HG03575 (cell line): Measurements from ENCODE around the gene ARMC2.
"Not testable (repeated sequence)": the region's sequence is repeated elsewhere in the genome, so short reads cannot be mapped to it uniquely, and the experiment has no call there.

Experiments used
- ATAC-seq: cut with Tn5 transposase; IDR thresholded peaks from one replicate; pipeline ENCODE4 v1.9.1; 2021; ENCODE audit not compliant: unreplicated experiment, insufficient number of reproducible peaks, low FRiP score; ENCODE audit errors: extremely low read depth

Gene ARMC2

DNA sequence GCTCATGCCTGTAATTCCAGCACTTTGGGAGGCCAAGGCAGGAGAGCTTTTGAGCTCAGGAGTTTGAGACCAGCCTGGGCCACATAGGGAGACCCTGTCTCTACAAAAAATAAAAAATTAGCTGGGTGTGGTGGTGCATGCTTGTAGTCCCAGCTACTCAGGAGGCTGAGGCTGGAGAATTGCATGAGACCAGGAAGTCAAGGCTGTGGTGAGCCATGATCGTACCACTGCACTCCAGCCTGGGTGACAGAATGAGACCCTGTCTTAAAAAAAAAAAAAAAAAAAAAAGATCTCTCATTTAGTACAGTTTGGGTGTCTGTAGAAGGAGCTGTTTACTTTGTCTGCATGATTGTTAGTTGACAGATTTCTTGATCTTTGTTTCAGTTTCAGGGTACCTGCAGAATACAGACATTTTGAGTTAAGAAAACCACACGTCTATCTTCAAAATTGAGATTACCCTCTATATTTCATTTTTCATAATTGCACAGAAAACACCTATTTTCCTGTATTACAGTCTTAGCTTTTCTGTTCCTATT is 17.6 kb downstream of the ARMC2 start:
- not testable (repeated sequence) for ATAC-seq

GRCh38 chr6:108866798-108867197 is 18.6 kb downstream of the ARMC2 start:
- ATAC-seq: no peak

DNA sequence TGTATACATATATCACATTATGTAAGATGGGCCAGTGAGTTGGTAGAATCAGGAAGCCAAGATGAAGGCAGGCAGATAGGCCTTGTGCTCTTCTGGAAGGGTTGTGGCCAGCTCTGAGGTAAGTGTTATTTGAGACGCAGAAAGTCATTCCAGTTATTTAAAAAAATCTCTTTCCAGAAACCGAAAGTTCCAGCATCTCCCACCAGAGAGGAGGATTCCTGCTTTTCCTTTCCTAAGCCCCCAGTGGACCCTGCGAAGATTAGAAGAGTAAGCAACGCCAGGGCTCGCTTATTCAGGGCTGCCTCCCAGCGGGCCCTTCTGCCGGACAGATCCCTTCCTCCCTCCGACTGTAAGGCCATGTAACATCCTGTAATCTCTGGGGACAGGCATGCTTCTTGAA is 20.4 kb downstream of the ARMC2 start:
- ATAC-seq: no peak

- ATAC-seq: no peak
Measured at GRCh38 chr6:108869876-108870275, 21.7 kb downstream of the ARMC2 start.

DNA sequence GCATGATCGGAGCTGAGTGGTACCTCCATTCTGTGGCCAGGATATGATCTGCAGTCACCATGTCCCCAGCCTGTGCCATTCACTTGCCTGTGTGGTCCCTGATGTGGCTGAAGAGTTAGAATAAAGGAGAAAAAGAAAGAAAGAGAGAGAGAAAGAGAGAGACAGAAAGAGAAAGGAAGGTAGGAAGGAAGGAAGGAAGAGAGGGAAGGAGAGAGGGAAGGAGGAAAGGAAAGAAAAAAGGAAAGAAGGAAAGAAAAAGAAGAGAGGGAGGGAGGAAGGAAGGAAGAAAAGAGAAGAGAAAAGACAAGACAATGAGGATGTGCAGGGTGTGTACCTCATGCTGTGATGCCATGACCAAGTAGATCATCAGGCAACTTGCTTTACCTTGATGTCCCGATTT is 22.1 kb downstream of the ARMC2 start:
- no peak for ATAC-seq

DNA sequence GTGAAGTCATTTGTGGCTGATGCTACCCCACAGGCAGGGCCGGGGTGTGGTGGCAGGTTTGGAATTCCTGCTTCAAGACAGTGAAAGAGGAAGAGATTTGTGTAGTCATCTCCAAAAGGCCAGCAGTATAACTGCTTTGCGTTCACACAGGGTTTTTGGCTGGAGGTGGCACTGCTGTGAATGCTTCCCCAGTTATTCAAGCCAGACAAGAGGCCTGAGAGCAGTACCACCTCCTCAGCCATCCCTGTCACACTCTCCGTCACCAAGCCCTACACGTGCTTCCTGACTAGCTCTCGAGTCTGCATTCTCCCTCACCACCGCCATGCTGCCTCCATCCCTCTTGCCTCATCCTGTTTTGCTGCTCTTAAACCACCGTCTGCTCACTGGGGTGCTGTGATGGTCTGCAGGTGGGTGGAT is 23.9 kb downstream of the ARMC2 start:
- no peak for ATAC-seq

GRCh38 chr6:108872575-108872974 is 24.4 kb downstream of the ARMC2 start:
- no peak for ATAC-seq

DNA sequence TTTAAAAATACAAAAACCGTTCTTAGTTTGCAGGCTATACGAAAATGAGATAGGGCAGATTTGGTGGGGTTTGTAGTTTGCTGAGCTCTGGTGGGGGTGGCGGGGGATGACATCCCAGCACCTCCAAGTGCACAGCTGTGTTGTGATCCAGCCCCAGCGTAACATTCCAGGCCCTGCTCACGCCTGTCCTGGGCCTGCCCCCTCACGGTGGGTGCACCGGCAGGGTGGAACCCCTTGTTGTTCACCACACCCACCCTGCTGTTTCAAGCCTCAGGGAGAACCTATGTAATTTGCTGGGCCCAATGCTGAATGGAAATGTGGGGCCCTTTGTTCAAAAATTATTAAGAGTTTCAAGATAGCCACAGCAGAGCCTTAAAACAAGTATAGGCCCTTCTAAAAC is 25.0 kb downstream of the ARMC2 start:
- no peak for ATAC-seq

GRCh38 chr6:108873971-108874370 is 25.7 kb downstream of the ARMC2 start:
- ATAC-seq: no peak

GRCh38 chr6:108874470-108875160 is 26.4 kb downstream of the ARMC2 start:
- peak; percentile 93 for ATAC-seq

- no peak for ATAC-seq
Measured at GRCh38 chr6:108875161-108875555, 26.9 kb downstream of the ARMC2 start.

DNA sequence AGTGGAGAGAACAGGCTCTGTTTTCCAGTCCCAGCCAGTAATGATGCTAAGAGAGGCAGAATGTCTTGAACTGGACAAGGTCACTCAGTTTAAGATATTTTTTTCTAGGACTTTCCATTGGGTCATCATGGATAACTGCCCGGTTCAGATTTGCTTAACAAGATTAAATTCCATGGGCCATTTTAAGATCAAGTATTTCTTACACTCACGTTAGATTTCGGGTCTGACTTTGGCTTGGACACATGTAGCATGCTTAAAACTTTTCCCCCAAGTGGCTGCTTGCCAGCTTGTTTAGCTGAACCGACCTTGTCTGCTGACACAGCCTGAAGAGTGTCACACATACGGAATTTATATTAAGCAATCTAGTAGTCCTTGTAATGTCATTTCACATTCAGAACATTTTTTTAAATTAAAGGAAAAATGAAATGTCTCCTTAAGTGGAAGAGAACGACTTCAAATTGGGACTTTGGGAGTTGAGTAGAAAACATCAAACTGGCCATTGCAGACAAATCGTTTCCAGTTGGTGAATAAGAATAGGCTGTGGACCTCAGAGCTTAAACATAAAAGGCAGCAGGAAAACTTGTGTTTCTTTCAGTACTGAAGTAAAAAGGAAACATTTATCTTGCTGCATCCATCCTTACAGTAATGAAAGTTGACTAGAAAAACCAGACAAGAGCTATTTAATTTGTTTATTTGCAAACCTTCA is 29.0 kb downstream of the ARMC2 start:
- no peak for ATAC-seq

DNA sequence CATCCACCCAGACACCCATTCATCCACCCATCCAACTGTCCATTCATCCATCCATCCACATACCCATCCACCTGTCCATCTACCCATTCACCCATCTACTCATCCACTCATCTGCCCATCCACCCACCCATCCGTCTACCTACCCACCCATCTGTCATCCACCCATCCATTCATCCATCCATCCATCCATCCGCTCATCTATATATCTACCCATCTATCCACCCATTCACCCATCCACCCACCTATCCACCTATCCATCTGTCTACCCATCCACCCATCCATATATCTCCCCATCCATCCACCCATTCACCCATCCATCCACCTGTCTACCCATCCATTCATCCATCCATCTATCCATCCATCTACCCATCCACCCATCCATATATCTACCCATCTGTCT is 30.7 kb downstream of the ARMC2 start:
- ATAC-seq: no peak

- ATAC-seq: peak; percentile 64
Measured at GRCh38 chr6:108883172-108883571, 35.0 kb downstream of the ARMC2 start.

DNA sequence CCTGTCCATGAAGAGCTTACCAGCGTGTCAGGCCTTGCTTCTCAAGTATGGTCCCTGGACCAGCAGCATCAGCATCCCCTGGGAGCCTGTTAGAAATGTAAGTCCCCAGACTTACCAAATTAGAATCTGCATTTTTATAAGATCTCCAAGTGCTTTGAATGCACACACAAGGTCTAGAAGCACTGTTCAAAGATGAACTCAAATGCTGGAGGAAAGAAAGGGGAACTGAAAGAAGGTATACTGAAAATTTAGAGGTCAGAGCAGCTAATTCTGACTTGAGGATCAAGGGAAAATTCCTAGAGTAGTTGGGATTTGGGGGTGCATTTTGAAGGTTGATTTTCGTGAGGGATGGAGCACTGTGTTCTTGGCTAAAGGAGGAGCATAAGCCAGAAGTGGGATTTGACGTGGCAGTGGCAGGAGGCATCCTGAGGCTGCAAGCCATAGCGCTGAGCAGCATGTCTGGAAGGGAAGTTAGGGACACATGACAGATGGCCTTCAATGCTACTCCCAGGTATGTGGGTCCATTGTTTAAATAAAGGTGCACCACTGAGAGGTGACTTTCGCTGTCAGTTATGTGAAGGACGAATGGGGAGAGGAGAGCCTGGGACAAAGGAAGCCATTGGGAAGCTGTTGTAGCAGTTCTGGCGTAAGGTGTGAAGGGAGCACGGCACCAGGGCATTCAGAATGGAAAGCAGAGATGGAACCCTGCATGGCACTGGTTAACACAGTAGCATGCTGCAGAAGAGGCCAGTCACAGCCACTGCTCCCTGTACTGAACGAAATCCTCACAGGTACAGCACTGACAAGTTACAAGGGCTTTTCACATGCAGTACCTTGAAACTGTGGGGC is 36.2 kb downstream of the ARMC2 start:
- ATAC-seq: no peak

- ATAC-seq: no peak
Measured at GRCh38 chr6:108888052-108888451, 39.8 kb downstream of the ARMC2 start.

DNA sequence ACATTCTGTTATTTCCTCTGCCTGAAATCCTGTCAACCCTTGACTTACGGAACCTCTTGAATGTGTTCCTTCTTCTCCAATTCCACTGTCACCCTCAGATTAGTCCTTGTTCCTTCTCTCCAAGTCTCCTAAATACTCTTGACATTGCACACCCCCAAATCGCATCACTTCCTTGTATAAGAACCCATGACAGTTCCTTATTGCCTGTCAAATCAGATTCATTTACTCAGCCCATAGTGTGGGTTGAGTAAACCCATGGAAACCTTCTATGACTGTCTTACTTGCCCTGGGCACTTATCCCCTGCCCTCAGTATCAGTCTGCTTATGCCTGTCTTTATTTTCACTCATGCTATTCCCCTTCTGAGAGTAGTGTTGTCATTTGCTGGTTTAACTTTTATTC is 40.5 kb downstream of the ARMC2 start:
- ATAC-seq: no peak

DNA sequence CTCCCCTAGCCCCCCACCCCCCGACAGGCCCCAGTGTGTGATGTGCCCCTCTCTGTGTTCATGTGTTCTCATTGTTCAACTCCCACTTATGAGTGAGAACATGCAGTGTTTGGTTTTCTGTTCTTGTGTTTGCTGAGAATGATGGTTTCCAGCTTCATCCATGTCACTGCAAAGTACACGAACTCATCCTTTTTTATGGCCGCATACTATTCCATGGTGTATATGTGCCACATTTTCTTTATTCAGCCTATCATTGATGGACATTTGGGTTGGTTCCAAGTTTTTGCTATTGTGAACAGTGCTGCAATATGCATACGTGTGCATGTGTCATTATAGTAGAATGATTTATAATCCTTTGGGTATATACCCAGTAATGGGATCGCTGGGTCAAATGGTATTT is 42.7 kb downstream of the ARMC2 start:
- ATAC-seq: not testable (repeated sequence)

DNA sequence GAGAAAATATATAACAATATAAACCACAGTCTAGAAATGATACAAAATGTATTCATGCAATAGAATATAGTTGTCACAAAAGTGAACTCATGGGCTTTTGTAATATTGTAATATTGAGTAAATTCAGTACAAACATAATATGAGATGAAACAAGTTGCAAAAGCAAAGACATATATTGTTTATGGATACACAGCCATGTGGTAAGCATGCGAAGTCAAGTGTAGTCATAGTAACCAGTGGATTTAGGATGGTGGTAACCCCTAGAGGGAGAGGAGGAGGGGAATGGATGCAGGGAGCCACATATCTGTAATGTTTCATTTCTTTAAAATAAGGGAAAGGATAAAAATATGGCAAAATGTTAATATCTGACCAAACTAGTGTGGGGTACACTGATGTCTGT is 47.3 kb downstream of the ARMC2 start:
- ATAC-seq: no peak
